ENCODE data around the gene PTCH1. TPM values are rescaled to one million over a fixed set of nuclear protein-coding genes. Genes with fewer than 3 reads are reported as not detected.

The PTCH1 gene
- 0.27 TPM for total RNA-seq

DNA sequence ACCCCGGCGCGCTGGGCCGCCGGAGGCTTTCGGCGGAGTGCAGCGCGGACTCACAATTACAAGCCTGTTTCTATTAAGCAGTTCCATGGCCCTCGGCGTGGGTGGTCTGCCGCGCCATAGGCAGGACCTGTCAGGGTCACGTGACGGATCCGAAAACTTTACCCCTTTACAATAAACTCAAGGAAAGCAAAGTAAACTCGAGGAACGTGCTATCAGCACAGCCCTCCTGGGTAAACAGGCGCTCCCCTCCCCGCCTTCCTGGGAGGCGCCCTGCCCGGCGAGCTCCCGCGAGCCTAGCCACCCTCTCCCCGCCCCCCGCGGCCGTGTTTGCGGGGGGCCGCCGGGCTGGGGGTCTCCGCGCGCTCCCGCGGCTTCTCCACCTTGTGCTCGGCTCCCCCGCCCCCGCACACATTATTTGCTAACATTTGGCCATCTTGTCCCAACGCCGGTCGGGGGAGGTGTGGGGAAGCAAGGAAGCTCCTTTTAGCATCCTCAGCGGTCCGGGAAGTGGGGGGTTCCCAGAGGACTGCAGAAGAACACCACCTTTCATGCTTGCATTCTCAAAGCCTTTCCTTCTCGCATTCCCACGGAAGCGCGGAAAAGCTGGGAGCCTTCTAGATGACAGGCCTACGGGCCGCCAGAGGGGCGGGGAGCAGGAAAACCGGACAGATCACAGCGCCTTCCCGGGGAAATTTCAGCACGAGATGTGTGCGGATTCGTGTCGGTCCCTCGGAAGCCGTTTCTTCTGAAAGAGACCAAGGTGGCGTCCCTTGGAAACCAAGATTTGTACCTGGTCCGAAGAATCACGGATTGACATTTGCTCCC, at the start of gene PTCH1:
Gene PTCH1 (minus strand): TSS at position 238 of the 825 bp plus-strand sequence.
- no peak for DNase-seq (ENCODE audit: low read depth in 2 of 3, low spot score in 2 of 3)

DNA sequence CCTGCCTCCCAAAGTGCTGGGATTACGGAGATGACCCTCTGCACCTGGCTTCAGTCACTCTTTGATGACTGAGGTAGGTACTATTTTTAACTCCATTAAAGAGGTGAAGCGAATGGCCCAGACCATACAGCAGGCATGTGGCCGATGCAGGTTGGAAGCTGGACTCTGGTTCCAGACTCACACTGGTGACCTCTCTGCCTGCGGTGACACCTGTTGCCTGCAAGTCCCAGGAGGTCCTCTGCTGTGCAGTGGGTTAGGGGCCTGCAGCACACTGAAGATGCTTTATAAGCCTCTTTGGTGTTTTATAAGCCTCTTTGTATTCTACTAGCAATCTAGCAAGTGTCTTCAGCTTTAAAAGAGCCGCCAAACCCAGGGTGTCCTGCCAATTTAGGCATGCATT, 49.2 kb upstream of the PTCH1 start:
- DNase-seq (ENCODE audit: low read depth in 2 of 3, low spot score in 2 of 3), result no peak

DNA sequence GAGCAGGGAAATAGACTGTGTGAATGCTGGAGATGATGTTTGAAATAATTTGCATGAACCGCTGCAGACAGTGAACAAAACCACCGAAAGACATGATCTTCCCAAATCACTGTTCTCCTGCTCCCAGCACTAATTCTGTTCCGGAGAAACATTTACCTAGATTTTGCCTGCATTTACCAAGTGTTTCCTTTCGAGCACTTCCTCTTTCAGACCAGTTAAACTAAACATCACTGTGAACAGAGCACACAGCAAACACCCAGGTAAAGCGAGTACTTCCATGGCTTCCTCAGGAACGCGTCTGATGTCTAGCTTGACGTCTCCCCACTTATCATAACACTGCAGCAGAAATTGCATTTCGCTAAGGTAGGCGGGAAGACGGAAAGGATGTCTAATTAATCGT, 45.1 kb upstream of the PTCH1 start:
- DNase-seq (ENCODE audit: low read depth in 2 of 3, low spot score in 2 of 3), result no peak

DNA sequence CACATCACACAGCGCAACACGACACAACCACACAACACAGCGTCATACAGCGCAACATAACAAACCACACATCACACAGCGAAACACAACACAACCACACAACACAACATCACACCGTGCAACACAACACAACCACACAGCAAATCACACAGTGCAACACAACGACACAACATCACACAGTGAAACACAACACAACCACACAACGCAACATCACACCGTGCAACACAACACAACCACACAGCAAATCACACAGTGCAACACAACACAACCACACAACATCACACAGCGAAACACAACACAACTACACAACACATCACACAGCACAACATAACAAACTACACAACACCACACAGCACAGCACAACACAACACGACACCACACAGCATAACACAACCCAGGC, 40.4 kb upstream of the PTCH1 start:
- no peak for DNase-seq (ENCODE audit: low read depth in 2 of 3, low spot score in 2 of 3)

DNA sequence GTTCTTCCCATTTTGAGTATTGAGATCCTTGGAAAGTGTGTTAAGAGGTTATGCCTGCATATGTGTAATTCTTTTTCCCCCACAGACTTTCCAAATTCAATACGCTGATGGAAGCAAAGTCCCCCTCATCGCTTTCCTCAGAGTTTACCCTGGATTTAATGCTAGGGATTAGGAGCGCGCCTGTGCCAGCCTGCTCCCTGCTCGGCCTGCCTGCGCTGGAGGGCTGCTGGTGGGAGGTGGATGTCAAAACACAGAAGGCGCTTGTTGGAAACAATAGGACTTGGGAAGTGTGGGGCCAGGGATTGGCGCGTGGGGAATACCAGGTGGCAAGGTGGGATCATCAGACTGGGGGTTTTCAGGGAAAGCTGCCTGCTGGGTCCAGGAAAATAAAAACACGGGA, 39.8 kb upstream of the PTCH1 start:
- no peak for DNase-seq (ENCODE audit: low read depth in 2 of 3, low spot score in 2 of 3)

DNA sequence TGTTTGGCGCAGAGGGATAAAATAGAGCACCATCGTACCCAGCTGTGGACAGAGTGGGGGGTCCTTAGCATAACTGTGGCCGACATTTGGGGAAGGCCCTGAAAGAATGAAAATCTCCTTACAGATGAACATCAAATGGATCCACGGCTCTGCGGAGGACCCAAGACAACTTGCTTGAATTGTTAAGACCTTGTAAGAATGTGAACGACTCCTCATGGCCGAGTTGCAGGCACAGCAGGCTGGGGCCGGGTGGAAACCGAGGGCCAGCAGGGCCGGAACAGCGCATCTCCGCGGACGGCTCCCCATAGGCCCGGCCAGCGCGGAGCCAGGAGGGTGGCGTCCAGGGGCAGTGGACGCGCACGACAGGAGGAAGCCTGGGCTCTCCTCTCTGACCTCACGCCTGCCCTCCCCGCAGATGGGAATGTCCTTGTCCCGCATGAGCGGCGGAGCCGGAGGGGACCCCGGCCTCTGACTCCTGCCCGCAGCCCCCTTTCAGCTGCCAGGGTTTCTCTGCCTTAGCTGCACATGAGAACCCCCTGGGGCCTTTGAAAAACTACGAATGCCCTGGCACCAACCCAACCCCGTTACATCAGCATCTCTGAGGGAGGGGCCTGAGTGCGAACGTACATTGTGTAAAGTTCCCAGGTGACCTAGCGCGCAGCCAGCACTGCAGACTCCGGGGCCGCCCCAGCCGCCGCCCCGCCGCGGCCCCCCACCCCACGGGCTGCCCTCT, 36.2 kb upstream of the PTCH1 start:
- peak in 2 of 3 donors; percentile 17 to 20 for DNase-seq (ENCODE audit: low read depth in 2 of 3, low spot score in 2 of 3)

DNA sequence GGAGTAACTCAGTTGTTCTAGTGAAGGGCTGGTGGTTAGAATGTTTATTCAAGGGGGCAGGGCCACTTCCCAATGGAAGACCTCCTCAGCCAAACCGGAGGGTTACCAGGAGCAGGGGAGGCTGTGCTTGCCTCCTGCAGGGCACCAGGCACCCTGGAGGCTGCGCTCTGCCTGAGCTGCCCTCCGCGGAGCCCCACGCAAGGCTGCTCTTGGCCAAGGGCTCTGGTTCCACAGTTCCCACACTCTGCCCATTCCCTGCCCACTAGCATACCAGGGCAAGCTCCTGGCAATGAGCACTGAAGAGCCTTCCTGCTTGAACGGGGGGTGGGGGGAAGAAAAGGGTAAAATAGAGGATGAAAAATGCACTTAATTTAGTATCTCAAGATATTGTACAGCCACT, 35.5 kb upstream of the PTCH1 start:
- no peak for DNase-seq (ENCODE audit: low read depth in 2 of 3, low spot score in 2 of 3)

DNA sequence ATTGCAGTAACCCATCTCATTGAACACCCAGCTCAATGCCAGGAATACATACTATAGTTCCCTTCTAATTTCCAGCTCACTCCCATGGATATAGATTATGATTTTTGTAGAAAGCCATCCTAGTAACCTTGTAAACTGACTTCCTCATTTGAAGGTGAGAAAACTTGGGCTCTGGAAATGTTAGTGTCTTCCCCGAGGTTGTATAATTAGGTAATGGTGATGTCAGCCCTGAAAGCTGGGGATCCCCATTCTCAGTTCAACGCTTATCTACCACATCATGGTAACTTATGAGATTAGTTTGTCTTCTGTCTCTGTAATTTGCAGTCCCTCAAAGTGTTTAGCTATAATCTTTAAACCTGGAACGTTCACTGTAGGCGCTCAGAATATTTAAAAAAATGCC, 34.6 kb upstream of the PTCH1 start:
- DNase-seq (ENCODE audit: low read depth in 2 of 3, low spot score in 2 of 3), result no peak

DNA sequence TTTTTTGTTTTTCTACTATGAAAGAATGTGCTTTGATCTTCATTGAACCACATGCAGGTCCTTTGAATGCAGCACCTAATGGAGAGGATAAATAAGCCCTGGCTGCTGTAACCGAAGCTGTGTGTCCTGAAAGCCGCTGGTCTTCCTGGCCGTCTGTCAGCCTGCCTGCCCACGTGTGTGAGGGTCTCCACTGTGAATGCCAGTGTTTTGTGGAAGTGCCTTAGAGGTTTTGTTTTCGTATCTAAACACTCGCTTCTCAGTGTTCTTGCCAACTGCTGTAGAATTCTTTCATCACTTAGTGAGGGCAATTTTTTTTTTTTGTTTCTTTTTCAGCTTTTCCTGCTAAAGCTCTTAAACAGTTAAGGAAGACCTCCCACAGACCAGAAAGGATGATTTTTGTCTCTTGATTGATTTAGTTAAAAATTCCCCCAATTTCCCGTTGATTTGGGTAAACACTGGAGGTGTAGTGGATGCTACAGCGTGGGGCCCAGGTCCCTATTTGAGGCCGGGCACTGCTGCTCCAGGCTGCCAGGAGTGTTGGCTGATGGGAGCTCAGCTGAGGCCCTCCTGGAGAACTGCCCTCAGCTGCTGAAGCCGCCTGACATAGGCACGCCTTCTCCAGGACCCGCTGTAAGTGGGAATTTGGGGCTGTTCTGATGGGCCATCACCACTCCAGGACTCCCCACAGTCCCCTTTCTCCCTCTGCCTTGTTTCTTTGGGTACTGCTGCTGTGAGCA, 29.2 kb upstream of the PTCH1 start:
- no peak for DNase-seq (ENCODE audit: low read depth in 2 of 3, low spot score in 2 of 3)

DNA sequence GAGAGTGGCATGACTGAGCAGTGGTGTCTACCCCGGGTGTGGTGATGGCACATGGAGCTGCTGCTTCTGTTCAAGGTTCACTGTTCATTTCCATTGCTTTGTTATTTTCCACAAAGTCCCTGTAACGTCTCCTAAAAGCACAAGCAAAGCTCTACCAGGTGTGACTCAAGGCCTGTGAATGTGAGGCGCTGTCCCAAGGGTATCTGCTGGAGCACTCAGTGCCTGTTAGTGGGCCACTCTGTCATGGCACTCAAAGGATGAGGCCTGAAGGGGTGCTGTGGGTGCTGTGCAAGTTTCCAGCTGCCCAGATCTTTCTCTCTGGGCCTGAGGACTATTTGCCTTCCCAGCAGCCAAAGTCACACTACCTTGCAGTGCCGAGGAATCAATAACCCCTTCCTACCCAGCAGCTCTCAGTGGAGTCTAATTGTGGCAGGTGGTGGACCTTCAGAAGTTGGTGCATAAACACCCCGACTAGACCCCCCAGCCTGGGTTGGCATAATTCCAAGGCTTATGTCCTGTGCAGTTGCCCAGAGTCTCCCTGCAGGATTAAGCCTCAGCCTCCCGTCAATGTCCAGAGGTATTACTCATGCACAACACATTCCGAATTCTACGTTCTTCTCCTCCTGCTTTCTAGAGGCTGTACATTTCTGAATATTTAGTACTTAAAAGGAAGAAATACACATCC, 17.4 kb upstream of the PTCH1 start:
- no peak for DNase-seq (ENCODE audit: low read depth in 2 of 3, low spot score in 2 of 3)

DNA sequence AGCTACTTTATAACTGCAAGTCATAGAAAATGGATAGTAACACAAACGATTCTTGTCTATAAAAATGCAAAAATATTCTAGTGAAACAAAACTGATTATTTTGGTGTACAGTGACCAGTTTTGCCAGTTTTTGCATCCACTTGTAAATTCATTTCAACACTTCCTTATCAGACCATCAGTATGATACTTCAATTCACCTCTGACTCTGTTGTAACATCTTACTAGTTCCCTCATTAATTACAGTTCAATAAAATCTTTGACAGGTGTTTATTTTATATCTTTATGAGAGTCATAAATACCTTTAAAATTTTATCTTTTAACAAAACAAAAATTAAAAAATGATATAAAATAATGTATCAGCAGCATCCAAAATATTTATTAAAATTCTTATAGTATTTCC, 13.1 kb upstream of the PTCH1 start:
- no peak for DNase-seq (ENCODE audit: low read depth in 2 of 3, low spot score in 2 of 3)

DNA sequence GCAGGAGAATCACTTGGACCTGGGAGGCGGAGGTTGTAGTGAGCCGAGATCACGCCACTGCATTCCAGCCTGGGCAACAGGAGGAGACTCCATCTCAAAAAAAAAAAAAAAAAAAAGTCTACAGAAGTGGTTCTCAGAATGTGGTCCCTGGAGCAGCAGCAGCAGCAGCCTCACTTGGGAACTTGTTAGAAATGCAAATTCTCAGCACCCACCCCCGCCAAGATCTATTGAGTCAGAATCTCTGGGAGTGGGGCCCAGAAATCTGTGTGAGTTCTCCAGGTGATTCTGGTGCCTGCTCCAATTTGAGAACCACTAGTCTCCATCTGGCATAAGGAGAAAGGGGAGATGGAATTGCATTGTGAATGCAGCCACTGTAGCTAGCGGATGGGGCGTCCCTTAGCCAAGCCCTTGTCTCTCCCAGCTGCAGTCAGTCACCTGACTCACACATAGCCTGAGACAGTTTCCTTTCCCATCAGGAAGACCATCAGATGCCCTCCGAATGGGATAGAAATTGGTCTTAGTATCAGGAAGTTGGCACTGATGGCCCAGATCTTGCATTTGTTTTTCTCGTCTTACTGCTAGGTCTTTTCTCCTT, 12.2 kb upstream of the PTCH1 start:
- DNase-seq (ENCODE audit: low read depth in 2 of 3, low spot score in 2 of 3), result no peak

DNA sequence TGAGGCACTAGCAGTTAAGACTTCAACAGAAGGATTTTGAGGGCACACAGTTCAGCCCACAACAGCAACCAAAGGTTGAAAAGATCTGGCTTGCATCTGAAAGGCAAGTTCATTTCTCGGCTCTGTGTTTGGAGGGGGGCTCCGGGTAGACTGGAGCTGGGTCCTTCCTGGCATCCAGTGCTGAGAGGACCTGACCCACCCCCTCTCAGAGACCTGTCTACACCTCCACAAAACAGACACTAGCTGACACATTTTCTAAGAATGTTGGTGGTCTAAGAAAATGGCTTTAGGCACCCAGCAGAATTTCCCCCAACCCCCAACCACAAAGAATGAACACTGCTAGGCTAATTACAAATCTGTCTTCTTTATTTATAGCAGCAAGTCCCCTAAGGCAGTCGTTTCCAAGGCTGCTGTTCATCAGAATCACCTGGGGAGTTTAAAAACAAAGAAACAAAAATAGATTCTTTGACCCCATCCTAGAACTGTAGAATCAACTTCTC, 6.2 kb upstream of the PTCH1 start:
- DNase-seq (ENCODE audit: low read depth in 2 of 3, low spot score in 2 of 3), result no peak

DNA sequence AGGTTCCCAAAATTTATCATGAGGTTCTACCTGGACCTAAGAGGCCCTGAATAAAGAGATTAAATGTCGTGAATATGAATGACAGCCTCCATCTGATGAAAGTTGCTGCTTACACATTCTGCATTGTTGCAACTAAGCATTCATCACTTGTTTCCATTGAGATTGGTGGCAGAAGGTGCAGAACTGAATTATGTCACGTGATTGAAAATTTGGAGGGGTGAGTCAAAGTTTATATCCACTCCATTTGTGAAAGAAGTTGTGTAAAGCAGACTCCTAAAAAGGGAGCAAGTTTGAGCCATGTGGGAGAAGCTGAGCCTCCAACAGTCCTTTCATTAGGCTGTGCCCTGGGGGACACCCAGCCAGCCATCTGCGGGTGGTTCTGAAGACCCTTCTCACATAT, 4.9 kb upstream of the PTCH1 start:
- no peak for DNase-seq (ENCODE audit: low read depth in 2 of 3, low spot score in 2 of 3)

DNA sequence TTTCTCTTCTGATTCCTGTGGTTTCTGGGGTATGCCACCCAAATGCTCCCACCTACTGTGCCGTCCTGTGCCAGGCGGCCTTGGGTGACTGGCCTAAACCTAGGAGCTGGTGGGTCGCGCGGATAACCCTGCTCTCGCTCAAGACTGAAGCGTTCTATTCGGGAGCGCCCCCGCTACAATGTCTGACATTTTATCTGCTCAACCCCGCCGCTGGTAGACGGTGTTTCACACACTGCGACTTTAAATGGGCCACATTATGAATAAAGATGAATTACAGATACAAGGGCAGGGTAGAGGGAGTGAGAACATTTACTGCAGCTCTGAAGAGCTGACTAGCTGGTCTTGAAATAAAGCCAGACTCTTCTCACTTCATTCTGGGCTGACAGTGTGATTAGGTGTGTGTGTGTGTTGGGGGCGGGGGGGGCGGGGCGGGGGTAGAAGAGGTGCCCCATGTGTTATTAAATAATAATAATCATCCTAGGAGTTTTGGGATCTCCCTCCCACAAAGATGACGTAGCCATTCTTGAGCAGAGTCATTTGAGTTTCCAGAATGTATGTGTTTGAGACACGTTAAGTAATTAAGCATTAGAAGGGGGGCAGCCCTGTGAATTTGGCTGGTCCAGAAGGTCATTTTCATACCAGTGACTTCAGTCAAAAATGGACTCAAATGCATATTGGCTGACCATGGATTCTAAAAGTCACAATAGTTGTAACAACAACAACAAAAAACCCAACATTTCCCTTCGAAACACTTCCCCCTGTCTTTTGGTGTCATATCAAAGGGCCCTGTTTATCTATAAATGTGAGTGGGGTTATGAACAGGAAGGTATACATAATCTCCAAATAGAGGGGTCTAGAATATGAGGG, 1.0 kb upstream of the PTCH1 start:
- DNase-seq (ENCODE audit: low read depth in 2 of 3, low spot score in 2 of 3), result no peak

DNA sequence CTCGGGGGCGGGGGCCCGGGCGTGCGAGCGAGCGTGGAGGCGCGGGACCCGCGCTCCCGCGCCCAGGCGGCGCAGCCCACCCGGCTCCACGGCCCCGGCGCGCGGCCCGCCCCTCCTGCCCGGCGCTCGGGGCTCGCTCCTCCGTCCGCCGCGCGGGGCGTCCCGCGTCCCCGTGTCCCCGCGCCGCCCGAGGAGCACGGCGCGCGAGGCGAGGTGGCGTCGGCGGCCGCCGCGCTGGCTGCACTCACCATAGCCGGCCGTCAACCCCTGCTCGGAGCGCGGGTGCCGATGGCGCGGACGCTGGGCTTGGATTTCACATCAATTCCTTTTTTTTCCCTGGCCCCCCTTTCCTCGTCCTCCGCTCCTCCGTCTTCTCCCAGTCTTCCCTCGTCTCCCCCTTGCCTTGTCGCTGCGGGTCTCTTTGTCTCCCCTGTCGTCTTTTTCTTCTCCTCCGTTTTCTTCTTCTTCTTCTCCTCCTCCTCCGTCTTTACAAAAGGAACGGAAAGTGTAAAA, 494 bp downstream of the PTCH1 start:
- DNase-seq (ENCODE audit: low read depth in 2 of 3, low spot score in 2 of 3), result no peak

DNA sequence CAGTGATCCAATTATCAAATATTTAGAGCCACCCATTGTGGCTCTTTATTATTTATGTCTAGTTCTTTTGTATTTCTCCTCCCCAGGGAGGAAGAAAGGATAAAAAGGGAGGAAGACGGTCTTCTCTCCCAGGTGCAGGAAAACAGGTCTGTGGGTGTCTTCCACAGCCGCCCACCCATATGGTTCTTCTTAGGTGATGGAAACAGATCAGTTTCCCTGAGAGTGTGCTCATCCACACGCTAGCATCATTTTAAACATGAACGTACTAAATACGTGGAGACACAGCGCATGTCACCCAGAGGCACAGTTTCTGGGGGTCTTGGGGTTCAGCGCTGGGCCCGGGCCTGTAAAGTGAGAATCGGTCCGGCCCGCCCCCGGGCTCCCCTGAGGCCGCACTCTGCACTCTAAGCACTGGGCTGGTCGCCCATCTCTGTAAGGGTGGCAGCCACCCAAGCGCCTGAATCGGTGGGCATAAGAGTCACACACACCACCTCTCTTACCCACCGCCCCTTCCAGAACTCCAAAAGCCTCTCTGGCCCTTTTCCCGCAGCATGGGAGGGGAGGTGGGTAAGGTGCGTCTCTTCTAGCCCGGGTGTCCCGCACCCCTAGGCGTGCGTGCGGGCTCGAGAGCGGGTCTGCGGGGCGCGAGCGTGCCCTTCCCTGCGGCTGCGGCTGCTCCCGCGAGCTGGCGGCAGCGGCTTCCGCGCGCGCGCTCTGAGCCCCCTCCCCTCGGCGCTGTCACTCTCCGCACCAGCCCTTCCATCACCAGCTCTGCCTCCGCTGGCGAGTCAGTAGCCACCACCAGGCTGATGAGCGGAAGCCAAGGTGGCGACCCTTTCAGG, 1.3 kb downstream of the PTCH1 start:
- DNase-seq (ENCODE audit: low read depth in 2 of 3, low spot score in 2 of 3), result no peak

DNA sequence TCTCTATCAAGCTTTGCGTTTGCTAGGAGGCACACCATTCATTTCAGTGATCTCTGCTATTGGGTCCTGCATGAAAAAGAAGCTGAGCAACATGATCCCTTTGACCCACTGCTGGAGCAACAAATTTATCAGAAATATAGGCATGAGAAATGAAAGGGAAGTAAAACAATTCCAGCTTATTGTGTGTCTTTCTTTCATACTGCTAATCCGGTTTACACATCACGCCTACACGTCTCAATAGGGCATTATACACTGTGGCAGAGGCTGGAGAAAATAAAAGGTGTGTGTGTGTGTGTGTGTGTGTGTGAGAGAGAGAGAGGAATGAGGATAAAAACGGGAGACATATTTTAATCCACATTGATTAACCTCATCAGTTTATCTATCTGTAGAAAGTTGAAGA, 2.4 kb downstream of the PTCH1 start:
- no peak for DNase-seq (ENCODE audit: low read depth in 2 of 3, low spot score in 2 of 3)
